ENCODE measurements around the gene ACVR1. TPM values are rescaled to one million over a fixed set of nuclear protein-coding genes. Genes with fewer than 3 reads are reported as not detected.

ACVR1 gene
- total RNA-seq, 1 experiment from 2014 or later: 27.6 TPM

DNA sequence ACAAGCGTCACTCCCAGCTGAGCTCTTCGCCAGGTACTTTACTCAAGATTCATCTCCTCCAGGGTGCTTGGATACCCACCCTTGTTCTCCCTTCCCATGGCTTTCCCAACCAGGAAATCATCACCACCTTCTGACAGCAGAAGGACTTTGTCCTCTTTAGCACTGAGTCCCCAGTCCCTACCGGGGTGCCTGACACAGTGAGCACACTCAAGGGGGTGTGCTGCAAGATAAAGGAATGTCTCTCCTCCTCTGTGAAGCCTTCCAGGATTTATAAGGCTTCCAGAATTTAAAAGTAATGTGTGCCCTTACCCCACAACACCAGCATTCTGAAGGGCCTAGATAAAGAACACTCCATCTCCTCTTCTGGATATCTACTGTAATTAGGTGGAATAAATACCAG, 39.6 kb downstream of the ACVR1 start:
- Histone ChIP-seq H3K4me1 (ENCODE audit: control insufficient read depth, insufficient read depth, low read length) (peaks cover 47% of the 10 kb centered on the region), H3K9me3 (ENCODE audit: control insufficient read depth, insufficient read depth, low read depth, low read length) (no peaks in the 10 kb centered on the region), H3K36me3 (ENCODE audit: control insufficient read depth, insufficient read depth, low read length) (no peaks in the 10 kb centered on the region), H3K27ac (ENCODE audit: low read length) (peak overlapping the region; percentile 95), H3K4me3 (ENCODE audit: low read depth in 2 of 2, low read length in 2 of 2) (no peak overlapping the region), H3K27me3 (ENCODE audit: control insufficient read depth, insufficient read depth, low read length) (no peaks in the 10 kb centered on the region)
- POLR2A ChIA-PET: no interaction called here
- intact Hi-C loops (cut with micrococcal nuclease; ENCODE audit: unreplicated experiment) (no loop called here), in situ Hi-C loops (cut with HindIII; ENCODE audit: low pct_unique_long_range_greater_than_20kb, low sequenced_read_pairs) (no loop called here)
- CTCF ChIA-PET: no interaction called here
- DNase-seq (ENCODE audit: low read depth, low spot score): no peak
- ATAC-seq: no peak
- BruUV-seq (replicated peaks): no TSS peak
- TF ChIP-seq, protein P1, sequence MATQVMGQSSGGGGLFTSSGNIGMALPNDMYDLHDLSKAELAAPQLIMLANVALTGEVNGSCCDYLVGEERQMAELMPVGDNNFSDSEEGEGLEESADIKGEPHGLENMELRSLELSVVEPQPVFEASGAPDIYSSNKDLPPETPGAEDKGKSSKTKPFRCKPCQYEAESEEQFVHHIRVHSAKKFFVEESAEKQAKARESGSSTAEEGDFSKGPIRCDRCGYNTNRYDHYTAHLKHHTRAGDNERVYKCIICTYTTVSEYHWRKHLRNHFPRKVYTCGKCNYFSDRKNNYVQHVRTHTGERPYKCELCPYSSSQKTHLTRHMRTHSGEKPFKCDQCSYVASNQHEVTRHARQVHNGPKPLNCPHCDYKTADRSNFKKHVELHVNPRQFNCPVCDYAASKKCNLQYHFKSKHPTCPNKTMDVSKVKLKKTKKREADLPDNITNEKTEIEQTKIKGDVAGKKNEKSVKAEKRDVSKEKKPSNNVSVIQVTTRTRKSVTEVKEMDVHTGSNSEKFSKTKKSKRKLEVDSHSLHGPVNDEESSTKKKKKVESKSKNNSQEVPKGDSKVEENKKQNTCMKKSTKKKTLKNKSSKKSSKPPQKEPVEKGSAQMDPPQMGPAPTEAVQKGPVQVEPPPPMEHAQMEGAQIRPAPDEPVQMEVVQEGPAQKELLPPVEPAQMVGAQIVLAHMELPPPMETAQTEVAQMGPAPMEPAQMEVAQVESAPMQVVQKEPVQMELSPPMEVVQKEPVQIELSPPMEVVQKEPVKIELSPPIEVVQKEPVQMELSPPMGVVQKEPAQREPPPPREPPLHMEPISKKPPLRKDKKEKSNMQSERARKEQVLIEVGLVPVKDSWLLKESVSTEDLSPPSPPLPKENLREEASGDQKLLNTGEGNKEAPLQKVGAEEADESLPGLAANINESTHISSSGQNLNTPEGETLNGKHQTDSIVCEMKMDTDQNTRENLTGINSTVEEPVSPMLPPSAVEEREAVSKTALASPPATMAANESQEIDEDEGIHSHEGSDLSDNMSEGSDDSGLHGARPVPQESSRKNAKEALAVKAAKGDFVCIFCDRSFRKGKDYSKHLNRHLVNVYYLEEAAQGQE (IDR thresholded peaks at IDR 0.05; ENCODE audit: insufficient read depth in 1 of 2, low read depth in 2 of 2, low read length in 1 of 2): no peak
- TF ChIP-seq, protein P2, sequence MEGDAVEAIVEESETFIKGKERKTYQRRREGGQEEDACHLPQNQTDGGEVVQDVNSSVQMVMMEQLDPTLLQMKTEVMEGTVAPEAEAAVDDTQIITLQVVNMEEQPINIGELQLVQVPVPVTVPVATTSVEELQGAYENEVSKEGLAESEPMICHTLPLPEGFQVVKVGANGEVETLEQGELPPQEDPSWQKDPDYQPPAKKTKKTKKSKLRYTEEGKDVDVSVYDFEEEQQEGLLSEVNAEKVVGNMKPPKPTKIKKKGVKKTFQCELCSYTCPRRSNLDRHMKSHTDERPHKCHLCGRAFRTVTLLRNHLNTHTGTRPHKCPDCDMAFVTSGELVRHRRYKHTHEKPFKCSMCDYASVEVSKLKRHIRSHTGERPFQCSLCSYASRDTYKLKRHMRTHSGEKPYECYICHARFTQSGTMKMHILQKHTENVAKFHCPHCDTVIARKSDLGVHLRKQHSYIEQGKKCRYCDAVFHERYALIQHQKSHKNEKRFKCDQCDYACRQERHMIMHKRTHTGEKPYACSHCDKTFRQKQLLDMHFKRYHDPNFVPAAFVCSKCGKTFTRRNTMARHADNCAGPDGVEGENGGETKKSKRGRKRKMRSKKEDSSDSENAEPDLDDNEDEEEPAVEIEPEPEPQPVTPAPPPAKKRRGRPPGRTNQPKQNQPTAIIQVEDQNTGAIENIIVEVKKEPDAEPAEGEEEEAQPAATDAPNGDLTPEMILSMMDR (IDR thresholded peaks at IDR 0.05): no peak
- no peak for TF ChIP-seq POLR2AphosphoS5 (IDR thresholded peaks at IDR 0.05; ENCODE audit: low read depth, low read length)
- no peak for TF ChIP-seq TCF7L2 (IDR thresholded peaks at IDR 0.05; ENCODE audit: low read depth, low read length)
- TF ChIP-seq SIN3A (IDR thresholded peaks at IDR 0.05; ENCODE audit: borderline replicate concordance, insufficient read depth, low read depth, low read length): no peak

DNA sequence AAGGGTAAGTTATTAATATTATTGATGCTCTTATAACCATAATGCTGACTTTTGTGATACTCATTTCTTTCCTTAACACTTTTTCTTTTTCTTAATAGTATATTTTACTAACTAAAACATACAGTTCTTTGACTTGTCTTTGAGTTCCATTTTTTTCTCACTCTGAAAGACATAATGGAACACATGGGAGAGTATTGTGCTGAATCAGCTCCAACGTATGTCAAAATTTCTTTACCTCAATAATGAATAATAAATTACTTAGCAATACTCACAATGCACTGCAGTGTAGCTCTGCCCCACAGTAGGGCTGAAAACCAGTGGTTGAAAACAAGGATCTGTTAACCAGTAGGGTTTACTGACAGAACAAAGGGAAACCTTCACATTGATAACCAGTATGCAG, 40.7 kb downstream of the ACVR1 start:
- peaks cover 49% of the 10 kb centered on the region for H3K4me1 ChIP-seq (ENCODE audit: control insufficient read depth, insufficient read depth, low read length)
- in situ Hi-C loops (cut with HindIII; ENCODE audit: low pct_unique_long_range_greater_than_20kb, low sequenced_read_pairs) (no loop called here), intact Hi-C loops (cut with micrococcal nuclease; ENCODE audit: unreplicated experiment) (no loop called here)
- H3K27ac ChIP-seq (ENCODE audit: low read length): no peak overlapping the region; the same call in 1 of the 2 replicates
- H3K4me3 ChIP-seq (ENCODE audit: low read depth in 2 of 2, low read length in 2 of 2): no peak overlapping the region
- H3K9me3 ChIP-seq (ENCODE audit: control insufficient read depth, insufficient read depth, low read depth, low read length): no peaks in the 10 kb centered on the region
- ATAC-seq: no peak
- no TSS peak for BruUV-seq (replicated peaks)
- DNase-seq (ENCODE audit: low read depth, low spot score): no peak
- H3K27me3 ChIP-seq (ENCODE audit: control insufficient read depth, insufficient read depth, low read length): no peaks in the 10 kb centered on the region
- no peaks in the 10 kb centered on the region for H3K36me3 ChIP-seq (ENCODE audit: control insufficient read depth, insufficient read depth, low read length)
- ChIA-PET POLR2A (no interaction called here), CTCF (no interaction called here)
- TF ChIP-seq, protein P1 (IDR thresholded peaks at IDR 0.05; ENCODE audit: insufficient read depth in 1 of 2, low read depth in 2 of 2, low read length in 1 of 2): no peak
- no peak for TF ChIP-seq SIN3A (IDR thresholded peaks at IDR 0.05; ENCODE audit: borderline replicate concordance, insufficient read depth, low read depth, low read length)

Measured in Panc1 (cell line).